ENCODE results near the gene ABCC6. TPM values are rescaled to one million over a fixed set of nuclear protein-coding genes. Genes with fewer than 3 reads are reported as not detected.
A peak's percentile ranks its signal among the peaks of the same experiment; 100 is the strongest.
"Not testable (repeated sequence)": the region's sequence is repeated elsewhere in the genome, so short reads cannot be mapped to it uniquely, and the experiment has no call there.

The ABCC6 gene
- total RNA-seq, 1 experiment from 2014 or later: 3.9 TPM

DNA sequence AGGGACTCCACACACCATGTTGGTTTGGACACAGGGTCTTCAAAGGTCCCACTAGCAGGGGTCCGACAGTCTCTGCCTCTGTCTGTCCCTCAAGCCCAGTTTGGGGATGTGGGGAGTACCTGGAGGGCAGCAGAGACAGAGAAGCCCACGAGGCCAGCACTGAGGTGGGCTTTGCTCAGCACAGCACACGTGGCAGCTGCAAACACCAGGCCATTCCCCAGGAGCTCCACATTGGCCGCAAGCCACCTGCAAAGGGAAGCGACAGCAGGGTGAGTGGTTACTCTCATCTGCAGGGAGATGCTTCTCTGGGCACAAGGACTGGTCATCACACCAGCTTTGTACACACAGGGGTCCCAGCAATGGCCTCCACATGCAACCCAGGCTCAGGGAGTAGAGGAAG is 62.0 kb downstream of the ABCC6 start:
- DNase-seq (ENCODE audit: low read depth): no peak

DNA sequence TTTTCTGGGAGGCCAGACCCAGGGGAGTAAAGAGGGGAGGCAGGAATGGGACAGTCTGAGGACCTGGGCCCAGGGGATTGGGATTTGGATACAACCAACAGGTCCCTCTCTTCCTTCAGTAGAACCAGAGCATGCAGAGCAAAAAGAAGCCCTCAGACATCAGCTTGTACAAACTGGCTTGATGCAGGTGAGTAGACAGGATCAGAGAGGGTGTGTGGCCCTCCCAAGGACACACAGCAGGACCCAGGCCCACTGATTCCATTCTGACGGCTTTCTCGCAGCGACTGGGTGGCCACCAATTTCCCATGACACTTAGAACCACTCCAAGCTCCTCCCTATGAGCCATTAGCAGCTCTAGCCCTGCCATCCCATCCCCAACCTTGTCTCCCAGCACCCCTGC is 63.6 kb downstream of the ABCC6 start:
- DNase-seq (ENCODE audit: low read depth): no peak

DNA sequence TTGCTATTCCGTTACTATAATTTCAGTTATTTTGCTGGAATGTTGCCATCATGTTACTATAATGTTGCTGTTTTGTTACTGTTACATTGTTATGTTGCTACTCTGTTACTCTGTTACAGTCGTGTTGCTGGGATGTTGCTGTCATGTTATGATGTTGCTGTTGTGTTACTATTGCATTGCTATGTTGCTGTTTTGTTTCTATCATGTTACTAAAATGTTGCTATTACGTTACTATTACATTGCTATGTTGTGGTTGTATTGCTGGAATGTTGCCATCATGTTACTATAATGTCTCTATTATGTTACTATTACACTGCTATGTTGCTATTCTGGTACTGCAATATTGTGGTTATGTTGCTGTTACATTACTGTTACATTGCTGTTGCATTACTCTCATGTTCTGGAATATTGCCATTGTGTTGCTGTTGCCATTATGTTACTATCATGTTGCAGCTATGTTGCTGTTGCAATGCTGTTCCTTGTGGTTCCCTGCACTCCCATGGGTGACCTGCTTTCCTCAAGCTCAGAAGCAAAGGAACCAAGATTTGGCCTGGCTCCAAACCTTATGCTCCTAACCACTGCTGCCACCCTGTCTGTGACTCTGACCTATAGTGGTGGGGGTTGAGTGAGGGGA is 64.4 kb downstream of the ABCC6 start:
- peak; percentile 15 for DNase-seq (ENCODE audit: low read depth)

DNA sequence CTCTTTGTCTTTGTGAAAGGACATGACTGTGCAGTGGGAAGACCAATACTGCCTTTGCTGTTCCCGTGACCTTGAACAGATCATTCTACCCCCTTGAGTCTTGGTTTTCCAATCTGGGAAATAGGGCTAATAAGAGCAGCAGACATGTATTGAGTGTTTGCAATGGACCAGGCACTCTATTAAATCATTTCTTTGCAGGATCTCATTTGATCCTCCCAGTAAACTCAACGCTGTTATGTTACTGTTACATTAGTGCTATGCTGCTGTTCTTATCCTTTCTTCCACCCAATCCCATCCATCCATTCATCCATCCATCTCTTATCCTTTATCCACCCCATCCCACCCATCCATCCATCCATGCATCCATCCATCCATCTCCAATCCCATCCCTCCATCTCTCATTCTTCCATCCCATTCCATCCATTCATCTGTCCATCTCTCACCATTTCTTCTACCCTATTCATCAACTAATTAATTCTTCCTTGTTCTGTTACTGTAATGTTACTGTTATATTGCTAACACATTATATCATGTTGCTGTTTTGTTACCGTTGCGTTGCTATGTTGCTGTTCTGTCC is 65.1 kb downstream of the ABCC6 start:
- no peak for DNase-seq (ENCODE audit: low read depth)

DNA sequence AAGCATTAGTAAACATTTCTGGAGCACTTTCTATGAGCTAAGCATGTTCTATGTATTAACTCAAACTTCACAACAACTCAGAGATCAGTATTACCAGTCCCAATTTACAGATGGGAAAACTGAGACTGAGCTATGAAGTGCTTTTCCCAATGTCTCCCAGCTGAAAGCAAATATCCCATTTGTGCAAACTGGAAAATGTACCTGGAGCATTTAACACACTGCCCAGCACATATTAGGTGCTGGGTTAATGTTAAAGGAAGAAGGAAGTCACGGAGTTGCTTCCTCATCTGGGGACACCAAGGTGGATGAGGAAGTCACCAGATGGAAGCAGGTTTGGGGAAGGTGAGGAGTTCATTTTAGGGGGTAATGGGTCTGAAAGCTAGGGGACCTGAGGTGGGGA is 66.1 kb downstream of the ABCC6 start:
- no peak for DNase-seq (ENCODE audit: low read depth)

DNA sequence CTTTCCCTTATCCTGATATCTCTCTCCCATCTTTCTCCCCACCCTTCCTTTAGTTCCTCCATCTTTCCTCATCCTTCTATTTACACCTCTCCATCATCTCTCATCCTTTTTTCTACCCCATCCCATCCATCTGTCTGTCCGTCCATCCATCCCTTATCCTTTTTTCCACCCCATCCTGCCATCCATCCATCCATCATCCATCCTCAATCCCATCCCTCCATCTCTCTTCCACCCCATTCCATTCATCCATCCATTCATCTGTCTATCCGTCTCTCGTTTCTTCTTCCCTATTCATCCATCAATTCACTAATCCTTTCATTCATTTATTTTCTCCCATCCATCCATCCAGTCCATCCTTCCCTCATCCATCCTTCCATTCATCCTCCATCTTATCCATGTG is 68.1 kb downstream of the ABCC6 start:
- DNase-seq (ENCODE audit: low read depth): no peak

DNA sequence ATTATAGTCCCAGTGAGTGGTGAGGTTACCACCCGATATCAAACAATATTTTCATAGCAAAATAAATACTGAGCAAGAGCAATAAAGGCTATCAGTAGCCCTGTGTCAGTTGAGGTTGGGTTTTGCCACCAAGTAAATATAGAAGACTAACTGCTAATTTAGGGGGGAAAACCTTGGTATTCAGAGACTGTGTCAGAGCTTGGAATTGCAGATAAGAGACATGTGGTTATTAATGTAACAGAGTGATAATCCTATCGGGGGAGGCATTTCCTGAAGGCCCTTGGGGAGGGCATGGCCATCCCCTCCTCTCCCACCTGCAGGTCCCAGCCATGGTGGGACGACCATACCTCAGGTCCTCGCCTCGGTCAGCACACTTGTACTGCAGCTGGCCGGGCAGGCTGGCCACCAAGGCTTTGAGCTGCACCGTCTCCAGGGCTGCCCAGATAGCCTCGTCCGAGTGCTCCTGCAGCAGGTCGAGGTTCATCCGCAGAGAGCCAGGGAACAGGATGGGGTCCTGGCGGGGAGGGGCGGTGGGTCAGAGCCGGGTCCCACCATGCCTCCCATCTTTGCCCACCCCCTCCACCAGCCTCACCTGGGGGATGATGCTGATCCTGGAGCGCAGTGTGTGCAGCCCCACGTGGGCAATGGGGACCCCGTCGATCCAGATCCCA is 68.9 kb downstream of the ABCC6 start:
- no peak for DNase-seq (ENCODE audit: low read depth)

DNA sequence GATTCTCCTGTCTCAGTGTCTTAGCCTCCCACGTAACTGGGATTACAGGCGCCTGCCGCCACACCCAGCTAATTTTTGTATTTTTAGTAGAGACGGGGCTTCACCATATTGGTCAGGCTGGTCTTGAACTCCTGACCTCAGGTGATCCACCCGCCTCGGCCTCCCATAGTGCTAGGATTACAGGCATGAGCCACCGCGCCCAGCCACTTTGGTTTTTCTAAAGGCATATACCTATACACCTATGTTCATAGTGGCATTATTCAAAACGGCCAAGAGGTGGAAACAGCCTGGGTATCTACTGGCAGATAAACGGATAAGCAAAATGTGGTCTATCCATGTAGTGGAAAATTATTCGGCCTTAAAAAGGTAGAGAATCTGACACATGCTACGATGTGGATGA is 70.3 kb downstream of the ABCC6 start:
- not testable (repeated sequence) for DNase-seq (ENCODE audit: low read depth)

DNA sequence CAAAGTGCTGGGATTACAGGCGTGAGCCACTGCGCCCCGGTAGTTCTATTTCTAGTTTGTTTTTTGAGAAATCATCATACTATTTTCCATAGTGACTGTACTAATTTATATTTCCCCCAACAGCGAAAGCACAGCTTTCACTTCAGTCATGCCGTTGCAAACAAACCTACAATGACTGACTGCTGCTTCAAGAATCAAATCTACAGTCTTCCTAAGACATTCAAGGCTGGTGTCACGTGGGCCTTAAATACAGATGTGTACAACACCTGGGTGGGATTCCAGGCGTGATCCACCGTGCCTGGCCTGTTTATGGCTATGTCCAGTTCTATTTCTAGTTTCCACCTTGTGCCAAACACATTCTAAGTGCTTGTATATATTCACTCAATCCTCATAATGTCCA is 72.0 kb downstream of the ABCC6 start:
- no peak for DNase-seq (ENCODE audit: low read depth)

DNA sequence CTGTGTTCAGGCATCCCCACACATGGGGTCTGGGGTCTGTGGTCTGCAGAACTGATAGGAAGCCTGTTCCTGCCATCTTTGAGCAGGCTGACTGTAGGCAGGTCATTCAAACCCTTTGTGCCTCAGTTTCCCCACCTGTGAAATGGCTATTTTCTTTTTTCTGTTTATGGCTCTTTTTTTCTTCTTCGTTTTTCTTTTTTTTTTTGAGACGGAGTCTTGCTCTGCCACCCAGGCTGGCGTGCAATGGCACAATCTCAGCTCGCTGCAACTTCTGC is 72.5 kb downstream of the ABCC6 start:
- no peak for DNase-seq (ENCODE audit: low read depth)

DNA sequence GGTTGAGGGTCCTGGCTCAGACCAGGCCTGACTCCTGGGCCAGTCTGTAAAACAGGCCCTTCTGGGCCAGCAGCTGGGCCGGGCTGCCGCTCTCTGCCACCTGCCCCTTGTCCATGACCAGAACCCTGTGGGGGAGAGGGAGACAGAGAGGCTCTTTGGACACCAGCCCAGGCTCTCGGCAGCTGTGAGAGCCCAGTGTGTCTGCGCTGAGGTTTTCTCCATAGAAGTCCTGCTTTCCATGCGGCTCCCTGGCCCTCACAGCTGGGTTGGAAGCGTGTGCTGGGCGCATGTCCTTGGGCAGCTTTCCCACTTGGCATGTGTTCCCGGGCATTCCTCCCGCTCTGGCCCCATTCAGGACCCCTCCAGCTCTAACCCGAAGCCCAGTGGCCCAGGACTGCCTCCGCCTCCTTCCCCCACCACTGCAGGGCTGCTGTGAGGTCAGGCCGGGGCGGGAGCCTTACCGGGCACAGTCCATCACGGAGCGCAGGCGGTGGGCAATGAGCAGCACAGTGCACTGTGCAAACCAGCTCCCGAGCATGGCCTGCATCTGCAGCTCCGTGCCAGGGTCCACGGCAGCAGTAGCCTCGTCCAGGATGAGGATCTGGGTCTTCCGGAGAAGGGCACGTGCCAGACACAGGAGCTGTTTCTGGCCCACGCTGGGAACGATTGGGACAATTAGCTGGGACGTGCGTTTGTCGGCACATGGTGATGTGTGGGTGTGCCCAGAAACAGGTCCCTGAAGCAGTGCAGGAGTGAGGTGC is 73.0 kb downstream of the ABCC6 start:
- peak; percentile 23 for DNase-seq (ENCODE audit: low read depth)

DNA sequence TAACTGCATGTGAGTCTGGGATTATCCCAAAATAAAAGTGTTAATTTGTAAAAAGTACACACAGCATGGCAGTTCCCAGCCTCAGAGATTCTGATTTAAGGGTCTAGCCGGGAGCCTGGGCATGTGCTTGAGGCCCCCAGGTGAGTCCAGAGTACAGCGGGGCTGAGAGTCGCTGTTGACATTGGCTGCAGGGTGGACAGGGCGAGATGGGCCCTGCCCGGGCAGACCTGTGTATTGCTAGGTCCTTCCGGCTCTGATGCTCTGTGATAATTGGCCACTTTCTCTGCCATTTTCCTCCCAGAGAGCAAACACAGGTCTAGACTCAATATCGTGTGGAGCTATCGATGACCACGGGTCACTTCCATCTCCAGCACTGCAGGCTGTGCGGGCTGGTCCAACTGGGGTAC is 73.6 kb downstream of the ABCC6 start:
- DNase-seq (ENCODE audit: low read depth): no peak

DNA sequence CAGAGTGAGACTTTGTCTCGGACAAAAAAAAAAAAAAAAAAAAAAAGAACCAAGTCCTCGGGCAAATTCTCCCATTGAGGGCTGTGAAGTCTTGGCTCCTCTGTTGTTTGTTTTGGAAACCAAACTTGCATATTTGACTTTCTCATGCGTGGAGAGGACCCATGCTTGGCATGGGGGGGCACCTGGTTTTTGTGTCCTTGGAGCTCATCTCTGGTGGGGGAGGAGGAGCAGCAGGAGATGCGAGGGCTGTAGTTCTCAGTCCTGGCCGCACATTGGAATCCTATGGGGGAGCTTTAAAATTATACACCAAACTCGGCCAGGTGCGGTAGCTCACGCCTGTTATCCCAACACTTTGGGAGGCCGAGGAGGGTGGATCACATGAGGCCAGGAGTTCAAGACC is 74.5 kb downstream of the ABCC6 start:
- DNase-seq (ENCODE audit: low read depth): no peak

DNA sequence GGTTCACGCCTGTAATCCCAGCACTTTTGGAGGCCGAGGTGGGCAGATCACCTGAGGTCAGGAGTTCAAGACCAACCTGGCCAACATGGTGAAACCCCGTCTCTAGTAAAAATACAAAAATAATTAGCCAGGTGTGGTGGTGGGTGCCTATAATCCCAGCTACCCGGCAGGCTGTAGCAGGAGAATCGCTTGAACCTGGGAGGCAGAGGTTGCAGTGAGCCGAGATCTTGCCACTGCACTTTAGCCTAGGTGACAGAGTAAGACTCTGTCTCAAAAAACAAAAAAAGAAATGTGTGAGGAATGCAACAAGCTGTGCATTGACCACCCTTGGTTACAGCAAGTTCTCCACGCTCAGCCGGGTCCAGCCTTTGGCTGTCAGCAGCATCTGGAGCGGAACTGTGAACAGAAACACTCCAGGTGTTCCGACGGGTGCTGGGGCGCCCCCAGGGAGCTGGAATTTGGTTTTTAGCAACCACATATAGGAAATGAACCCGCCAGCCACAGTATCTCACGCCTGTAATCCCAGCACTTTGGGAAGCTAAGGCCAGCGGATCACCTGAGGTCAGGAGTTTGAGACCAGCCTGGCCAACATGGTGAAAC is 75.2 kb downstream of the ABCC6 start:
- DNase-seq (ENCODE audit: low read depth): not testable (repeated sequence)

DNA sequence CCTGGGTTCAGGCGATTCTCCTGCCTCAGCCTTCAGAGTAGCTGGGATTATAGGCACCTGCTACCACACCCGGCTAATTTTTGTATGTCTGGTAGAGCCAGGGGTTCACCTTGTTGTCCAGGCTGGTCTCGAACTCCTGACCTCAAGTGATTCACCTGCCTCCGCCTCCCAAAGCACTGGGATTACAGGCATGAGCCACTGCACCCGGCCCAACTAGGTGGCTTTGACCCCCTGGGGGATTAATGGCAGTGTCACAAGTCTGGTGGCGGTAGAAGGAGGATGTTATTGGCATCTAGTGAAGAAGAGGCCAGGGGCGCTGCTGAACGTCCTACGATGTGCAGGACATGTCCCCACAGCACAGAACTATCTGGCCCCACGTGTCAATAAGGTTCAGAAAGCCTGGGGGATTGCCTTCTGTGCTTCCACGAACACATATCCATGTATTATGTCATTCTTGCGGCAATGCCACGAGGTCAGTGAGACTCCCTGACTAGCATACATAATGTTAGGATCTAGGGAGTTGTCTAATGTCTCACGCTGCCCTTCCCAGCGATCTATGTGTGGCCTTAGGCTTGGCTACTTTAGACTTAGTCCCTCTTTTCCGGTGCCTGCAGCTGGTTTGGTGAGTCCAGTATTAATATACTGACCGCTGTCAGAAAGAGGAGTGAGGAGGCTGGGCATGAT is 75.8 kb downstream of the ABCC6 start:
- DNase-seq (ENCODE audit: low read depth): no peak

DNA sequence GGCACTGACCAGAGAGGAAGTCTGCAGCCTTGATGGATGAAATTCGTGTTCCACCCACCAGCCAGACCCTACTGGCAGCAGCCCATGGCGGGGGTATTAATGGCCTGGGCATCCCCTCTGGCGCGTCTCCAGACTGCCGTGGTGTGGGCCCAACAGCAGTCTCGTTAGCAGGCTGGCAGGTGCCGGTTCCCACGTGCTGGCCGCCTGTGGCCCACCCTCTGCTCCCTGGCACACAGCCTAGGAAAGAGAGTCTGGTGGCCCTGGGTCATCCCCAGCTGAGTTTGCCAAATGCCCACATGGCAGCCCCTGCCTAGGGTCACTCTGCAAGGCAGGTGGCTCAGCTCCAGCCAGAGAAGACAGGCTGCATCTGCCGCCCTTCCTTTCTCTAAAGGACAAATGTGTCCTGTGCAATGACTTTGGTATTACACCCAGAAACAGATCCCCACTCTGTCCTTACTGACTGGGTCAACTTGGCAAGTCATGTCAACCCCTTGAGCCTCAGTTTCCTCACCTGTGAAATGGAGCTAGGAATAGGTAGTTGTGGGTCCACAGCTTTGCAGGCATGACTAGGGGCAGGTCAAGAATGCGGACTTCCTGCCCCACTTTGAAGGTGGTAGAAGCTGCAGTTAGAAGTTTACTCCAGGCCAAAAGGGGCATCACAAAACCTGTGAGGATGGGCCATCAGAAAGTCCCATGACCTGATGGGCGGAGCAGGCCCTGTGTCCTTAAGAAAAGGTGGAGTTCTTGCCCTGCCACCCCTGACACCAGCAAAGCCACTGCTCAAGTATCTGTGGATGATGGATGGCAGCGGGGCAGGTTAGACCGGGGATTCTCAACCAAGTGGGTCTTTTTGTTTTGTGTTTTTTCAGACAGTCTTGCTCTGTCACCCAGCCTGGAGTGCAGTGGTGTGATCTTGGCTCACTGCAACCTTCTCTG is 76.6 kb downstream of the ABCC6 start:
- no peak for DNase-seq (ENCODE audit: low read depth)

DNA sequence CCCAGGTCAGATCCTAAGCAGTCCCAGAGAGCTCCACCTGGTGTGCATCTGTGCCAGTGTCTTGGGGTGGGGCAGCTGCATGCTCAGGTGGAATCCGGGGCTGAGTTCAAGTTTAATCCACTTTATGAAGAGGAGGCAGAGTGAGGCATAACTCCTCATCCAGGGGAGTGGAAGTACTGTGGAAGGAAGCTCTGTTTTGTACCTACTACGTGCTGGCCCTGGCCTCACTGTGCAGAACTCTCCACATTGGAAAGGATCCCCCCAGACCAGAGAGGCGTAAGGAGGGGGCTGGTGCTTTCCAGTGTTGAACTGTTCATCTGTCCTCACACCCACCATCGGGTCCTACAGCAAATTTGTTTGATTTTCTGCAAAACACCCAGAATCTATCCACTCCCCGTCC is 78.0 kb downstream of the ABCC6 start:
- DNase-seq (ENCODE audit: low read depth): no peak

DNA sequence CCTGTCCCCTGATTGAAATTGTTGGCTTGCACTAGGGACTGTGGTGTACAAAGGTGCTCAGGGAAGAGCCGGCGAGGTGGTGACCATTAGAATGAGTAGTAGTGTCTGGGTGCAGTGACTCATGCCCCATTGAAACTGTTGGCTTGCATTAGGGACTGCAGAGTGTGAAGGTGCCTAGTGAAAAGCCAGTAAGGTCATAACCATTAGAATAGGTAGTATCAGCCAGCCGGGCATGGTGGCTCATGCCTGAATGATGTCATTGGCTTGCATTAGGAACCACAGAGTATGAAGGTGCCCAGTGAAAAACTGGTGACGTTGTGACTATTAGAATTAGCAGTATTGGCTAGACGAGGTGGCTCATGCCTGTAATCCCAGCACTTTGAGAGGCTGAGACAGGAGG is 78.9 kb downstream of the ABCC6 start:
- DNase-seq (ENCODE audit: low read depth): peak; percentile 90

DNA sequence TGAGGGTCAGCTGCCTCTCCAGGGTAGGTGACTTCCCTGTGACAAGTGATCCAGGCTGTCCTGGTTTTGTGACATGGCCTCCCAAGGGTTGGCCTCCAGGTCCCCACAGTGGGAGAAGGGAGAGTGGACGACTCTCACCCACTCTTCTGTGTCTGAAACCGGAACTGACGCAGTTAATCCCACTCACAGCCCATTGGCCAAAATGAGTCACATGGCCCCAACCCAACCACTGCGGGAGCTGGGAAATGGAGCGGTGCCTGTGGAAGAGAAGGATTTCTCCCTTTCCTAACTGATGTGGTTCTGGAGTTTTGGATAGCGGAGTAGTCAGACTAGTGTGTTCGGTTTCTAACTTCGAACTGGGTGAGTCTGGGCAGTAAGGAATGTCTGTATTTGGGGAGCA is 79.4 kb downstream of the ABCC6 start:
- peak; percentile 15 for DNase-seq (ENCODE audit: low read depth)

DNA sequence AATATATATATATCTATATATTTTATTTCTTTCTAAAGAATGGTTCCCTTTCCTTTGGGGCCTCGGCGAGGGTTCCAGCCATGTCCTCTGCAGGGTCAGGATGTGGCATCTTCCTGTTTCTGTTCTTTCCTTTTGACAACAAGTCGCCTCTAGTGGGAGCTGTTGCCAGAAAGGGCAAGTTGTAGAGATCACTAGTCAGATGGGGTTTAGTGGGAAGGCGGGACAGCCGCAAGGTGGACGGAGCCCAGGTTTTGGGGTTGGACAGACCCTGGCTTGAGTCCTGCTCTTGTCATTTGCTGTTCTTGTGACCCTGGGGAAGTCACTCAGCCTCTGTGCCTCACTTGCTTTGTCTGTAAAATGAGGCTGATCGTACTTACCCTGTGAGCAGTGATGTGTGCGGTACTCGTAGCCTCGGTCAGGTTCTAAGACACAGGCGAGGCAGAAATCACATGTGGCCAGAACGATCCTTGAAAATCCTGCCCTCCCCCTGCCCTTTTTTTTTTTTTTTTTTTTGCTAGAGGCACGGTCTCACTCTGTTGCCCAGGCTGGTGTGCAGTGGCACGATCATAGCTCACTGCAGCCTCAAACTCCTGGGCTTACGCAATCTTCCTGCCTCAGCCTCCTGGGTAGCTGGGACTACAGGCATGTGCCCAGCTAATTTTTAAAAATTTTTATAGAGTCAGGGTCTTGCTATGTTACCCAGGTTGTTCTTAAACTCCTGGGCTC is 80.1 kb downstream of the ABCC6 start:
- no peak for DNase-seq (ENCODE audit: low read depth)

All from M059J (cell line).